Smooth muscle cell of the brain vasculature (primary cell): Measurements from ENCODE around the gene CCR9.

Experiments used
- DNase-seq: peaks from one replicate; pipeline ENCODE4 v3.0.0-alpha.2; 2012; ENCODE audit warnings: low read depth, low spot score

CCR9 gene

DNA sequence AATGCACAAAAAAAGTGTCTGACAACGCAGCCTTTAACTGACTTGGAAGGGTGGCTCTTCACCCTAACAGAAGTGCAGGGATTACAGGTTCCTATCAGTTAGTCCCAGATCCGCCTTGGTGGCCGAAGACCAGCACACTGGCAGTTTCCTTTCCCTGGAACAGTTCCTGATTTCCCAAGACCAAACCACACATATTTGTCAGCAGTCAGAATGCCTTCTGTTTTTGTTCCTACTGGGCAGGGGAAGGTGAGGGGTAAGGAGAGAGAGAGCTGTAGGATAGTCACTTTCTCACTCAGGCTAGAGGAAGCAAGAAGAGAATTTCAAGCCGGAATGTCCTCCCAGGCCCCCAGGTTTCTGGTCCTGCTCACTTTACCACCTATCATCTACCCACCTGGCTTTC is 66.1 kb downstream of the CCR9 start:
- DNase-seq = no peak
